DND-41 (cell line): ENCODE measurements around the gene DNAJA3.

Source experiments
- EZH2 ChIP-seq: IDR thresholded peaks from 3 replicates; pipeline ENCODE4 v1.6.1; 2012; ENCODE audit warnings: borderline replicate concordance, low read depth, mild to moderate bottlenecking, moderate library complexity, low read length, inconsistent platforms; ENCODE audit not compliant: severe bottlenecking
- TF ChIP-seq, protein P1 (sequence below): IDR thresholded peaks from 2 replicates; pipeline ENCODE4 v1.5.1; 2012; ENCODE audit warnings: borderline replicate concordance, low read length, moderate library complexity, mild to moderate bottlenecking; ENCODE audit not compliant: poor library complexity, severe bottlenecking; ENCODE audit errors: extremely low read depth

DNA sequence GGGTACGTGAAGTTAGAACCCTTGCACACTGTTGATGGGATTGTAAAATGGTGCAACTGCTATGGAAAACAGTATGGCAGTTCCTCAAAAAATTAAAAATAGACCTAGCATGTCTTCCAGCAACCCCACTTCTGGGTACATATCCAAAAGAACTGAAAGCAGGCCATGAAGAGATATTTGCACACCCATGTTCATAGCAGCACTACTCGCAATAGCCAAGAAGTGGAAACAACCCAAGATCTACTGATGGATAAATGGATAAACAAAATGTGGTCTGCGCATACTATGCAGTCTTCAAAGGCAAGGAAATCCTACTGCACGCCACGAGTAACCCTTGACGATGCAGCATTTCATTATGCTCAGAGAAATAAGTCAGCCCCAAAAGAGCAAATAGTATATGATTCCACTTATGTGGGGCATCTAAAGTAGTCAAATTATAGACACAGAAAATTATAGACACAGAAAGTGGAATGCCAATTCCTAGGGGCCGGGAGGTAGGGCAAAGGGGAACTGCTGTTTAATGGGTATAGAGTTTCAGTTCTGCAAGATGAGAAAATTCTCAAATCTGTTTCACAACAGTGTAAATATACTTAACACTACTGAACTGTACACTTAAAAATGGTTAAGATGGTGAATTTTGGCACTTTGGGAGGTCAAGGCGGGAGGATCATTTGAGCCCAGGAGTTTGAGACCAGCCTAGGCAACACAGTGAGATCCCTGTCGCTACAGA is 26.5 kb upstream of the DNAJA3 start:
- TF ChIP-seq, protein P1, sequence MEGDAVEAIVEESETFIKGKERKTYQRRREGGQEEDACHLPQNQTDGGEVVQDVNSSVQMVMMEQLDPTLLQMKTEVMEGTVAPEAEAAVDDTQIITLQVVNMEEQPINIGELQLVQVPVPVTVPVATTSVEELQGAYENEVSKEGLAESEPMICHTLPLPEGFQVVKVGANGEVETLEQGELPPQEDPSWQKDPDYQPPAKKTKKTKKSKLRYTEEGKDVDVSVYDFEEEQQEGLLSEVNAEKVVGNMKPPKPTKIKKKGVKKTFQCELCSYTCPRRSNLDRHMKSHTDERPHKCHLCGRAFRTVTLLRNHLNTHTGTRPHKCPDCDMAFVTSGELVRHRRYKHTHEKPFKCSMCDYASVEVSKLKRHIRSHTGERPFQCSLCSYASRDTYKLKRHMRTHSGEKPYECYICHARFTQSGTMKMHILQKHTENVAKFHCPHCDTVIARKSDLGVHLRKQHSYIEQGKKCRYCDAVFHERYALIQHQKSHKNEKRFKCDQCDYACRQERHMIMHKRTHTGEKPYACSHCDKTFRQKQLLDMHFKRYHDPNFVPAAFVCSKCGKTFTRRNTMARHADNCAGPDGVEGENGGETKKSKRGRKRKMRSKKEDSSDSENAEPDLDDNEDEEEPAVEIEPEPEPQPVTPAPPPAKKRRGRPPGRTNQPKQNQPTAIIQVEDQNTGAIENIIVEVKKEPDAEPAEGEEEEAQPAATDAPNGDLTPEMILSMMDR = no peak
- TF ChIP-seq EZH2 = no peak
